ENCODE measurements around the gene SLC1A3.
A peak's percentile ranks its signal among the peaks of the same experiment; 100 is the strongest.

SLC1A3 gene

DNA sequence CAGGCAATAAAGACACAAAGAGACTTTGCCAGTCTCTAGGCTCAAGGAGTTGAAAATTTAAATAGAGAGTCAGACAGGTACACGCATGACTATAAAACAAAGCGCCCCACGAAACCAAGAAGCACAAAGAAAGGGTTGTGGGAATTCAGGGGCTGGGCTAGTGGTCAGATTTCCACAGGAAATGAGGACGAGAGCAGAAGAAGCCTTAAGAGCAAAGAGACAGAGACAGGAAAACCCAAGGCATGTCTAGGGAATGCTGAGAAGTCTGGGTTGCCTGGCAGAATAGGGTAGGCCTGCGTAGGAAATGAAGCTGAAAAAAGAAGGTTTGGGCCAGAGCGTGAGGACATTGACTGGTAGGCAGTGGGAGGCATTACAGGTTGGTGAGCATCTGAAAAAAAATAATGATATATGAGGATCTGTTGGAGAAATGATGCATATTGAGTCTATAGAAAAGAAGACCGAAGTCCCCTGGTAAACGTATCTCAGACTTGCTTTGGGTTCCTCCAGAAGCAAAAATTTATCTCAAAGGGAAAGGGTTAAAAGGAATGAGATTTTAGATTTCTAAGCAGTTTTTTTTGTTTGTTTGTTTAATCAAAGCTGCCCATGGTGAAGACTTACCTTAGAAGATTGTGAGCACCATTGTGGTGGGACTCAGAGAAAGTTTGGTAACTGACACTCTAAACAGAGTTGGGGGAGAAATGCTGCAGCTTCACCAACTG is 51.8 kb downstream of the SLC1A3 start:
- no peak for DNase-seq

DNA sequence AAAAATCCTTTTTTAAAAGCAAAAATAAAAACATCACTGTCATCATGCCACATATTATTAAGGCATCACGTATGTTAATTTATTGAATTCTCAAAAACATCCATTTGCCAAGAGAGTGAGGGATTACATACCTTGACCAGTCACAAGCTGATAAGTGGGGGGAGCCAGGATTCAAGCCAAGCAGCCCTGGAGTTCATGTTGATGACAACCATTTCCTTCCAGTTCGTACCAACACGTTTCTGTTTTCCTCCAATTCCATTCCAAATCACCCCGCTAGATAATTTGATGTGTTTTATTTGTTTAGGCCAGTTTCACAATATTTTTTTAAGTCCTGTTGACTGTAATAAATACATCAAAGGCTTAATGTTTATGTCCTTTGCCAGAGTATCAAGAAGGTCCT is 53.0 kb downstream of the SLC1A3 start:
- no peak for DNase-seq

DNA sequence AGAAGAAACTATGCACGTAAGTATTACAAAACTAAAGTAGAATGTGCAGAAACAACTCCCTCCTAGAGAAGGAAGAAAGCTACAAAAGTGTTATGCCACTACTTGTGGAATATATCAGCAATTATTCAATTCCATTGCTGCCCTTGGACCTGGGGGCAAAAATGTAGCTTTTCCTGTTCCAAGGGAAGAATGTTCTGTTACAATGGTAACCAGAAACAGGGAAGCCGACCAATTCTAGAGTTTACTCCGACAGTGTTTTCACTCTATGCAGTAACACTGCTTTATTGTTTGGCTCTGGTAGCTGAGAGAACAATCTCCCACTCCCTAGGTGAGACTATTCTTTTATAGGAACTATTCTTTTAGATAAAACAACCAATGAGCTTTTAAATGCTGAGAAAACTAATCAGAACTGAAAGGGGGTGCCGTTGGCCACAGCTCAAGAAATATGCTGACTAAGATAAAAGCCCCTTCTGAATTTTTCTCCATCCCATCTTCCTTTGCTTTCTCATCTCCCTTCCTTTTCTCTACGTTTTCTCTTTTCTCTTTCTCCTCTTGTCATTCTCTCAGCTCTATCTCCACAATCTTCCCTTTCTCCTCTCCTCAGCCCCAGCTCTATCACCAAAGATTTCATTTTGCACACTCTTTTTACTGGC is 54.1 kb downstream of the SLC1A3 start:
- DNase-seq, result no peak

DNA sequence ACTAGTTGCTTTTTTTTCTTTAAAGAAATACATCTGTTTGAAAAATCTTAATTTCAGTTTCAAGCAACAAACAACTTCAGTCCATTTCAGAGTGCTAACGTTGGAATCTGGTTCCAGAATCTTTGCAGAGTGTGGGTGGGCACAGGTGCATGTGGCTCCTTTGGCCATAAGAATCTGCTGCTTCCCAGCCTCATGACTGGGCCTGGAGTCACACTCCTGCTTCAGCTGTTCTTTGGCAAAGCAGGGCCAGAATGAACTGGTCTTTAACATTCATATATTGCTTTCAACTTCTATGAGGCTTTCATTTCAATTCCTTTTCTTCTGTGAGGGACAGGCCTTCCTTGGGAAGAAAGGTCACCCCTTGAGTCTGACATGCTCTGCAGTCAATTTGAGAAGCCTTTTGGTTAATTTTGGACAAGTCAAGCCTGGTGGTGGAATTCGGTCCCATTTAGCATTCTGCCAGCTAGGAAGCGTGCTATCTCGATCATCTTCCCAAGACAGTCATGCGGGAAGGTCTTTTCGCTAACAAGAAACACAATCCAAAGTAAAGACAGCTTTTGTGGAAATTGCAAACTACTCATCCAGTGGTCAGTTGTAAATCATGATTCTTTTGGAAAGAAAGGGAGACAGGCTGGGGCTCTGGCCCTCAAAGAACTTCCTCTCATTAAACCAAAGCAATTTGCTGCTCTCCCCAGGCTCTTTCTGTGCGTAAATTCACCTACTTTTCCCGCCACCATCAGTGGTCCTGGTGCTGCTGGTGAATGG is 55.2 kb downstream of the SLC1A3 start:
- DNase-seq, result no peak

DNA sequence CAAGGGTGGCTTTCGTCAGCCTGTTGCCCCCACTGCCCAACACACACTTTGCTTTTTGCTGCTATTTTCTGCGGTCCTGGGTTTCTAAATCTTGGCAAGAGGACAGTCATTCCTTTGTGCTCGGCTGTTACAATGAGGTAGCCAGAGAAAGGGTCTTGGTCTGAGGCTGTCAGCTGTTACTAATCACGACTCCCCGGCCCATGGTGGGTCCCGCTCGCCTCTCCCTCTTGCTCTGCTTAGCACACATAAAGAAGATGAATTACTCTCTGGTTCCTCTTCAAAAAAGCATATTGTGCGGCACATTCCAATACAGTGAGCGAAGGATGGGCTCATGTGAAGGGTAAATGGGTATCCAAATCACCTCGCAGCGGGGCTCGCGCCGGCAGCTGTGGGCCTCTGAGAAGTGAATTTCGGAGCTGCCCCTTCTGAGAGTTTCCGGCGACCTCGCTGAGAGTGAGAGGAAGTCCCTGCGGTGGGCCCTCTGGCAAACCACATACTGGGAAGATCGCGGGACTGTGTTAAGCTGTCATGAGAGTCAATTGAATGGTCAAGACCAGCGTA is 56.0 kb downstream of the SLC1A3 start:
- no peak for DNase-seq

DNA sequence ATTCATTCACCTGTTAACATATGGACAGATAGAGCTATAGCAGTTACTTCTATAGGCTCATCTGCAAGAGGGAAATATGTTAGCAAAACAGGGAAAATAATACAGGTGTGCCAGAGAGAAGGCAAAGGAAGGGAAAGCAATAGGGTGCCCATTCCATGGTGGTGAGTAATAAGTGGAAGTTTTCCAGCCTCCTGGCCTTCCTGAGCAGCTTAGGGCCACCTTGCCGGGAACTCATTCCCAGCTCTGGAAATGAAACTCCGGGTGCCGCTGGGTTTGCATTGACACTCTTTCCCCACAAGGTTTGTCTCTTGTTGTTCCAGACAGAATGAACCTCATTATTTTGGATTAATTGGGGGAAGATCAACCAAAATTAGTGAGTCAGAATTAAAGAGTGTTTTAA is 58.4 kb downstream of the SLC1A3 start:
- no peak for DNase-seq

DNA sequence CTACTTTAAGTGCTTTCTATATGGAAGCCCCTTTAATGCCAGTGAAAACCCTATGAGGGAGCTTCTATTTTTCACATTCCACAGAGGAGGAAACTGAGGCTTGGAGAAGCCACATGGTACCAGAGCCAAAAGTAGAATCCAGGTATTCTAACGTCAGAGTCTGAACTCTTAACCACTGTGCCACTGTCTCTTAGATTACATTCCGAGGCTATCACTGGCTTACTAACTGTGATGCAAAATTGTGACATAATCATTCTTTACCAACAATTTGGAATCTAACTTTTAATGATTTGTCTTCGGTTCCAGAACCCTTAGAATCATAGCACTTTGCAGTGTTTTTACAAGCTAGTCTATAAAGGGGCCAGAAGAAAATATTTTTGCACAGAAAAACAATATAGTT is 59.2 kb downstream of the SLC1A3 start:
- DNase-seq, result no peak

DNA sequence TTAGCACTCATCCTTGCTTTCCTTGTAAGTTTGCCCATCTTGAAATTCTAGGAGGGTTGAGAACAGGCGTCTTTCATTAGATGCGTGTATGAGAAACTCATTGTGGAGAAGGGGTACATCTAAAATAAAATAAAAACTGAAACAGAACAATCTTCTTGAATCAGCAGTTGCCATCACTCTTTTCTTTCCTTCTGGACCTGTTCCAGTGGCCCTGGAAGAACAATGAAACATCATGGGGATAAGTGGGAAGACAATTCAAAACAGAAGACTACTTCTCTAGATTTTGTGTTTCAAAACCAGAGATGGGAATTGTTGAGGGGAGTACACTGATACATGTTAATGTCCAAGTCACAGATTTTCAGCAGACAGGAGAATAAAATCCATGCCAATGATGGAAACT is 59.9 kb downstream of the SLC1A3 start:
- no peak for DNase-seq

DNA sequence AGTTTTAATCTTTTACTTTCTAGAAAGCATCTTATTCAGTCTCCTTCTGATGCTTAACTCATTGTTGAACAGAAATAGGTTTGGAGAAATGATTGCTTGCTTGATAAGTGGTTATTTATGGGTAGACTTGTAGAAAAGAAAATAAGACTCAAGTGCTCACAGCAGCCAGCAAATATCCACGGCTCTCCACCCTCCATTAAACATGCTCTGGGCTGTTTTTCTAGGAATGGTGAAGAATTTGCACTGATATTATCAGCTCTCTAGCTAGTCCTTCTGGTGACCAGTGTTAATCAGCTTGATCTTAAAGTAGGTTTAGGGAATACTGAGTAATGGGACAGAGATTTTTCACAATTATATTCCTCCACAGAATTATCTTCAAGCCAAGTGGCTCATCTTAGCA is 60.6 kb downstream of the SLC1A3 start:
- DNase-seq, result no peak

DNA sequence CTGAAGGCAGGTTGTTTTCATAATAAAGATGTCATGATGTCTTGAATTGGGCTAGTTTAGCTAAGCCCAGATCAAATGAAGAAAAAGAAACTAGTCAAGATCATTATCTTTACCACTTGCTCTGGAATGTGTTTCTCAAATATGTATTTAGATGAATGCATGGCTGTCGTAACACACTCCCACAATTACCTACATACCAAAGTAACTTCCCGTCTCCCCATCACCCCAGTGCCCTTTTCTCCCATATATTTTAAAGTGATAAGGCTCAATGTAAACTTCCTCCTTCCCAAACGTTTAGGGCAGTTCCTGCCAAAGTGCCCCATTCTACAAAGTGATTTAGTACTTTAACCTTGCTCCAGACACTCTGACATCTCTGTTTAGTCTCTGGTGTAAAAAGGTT is 61.4 kb downstream of the SLC1A3 start:
- no peak for DNase-seq

DNA sequence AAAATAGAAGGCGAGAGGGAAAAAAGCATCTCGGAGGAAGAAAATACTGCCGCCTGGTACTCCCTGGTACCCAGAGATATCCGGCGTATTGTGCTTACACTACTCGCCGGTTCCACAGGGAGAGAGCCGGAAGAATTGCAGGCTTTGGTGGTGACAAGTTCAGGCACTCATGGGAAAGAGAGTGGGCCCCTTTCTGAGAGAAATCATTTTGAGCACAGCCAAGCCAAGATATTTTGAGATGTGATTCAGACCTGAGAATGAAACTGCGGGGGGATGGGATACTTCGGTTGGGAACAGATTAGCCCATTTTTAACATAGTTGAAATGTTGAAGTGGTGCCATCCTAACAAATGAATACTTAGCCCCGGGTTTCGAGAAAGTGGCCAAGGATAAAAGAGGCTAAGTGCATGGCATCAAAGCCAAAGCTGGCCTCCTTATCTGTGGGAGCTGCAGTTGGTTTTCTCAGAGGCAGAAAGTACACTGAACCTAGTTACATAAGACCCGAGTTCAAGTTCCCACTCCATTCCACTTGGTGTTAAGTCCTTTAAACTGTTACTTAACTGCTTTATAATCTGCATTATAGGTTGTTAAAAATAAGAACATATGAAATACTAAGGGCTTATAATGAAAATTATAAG is 62.7 kb downstream of the SLC1A3 start:
- DNase-seq, result no peak

DNA sequence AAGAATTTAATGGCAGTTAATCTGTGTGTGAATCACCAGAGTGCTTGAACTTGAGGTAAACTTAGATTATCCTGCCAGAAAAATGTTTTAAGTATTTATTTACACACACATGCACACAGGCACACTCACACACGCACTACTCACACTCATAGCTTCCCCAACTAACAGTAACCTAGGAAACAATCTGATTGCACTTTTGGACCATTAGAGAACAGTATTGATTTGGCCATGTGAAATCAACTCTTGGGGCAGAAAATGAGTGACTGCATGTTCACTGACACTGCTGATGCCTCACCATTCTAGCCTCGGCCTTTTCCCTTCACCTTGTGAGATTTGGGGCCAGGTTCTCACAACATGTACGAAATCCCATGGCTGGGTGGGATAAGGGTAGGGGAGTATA is 64.1 kb downstream of the SLC1A3 start:
- DNase-seq, result no peak

DNA sequence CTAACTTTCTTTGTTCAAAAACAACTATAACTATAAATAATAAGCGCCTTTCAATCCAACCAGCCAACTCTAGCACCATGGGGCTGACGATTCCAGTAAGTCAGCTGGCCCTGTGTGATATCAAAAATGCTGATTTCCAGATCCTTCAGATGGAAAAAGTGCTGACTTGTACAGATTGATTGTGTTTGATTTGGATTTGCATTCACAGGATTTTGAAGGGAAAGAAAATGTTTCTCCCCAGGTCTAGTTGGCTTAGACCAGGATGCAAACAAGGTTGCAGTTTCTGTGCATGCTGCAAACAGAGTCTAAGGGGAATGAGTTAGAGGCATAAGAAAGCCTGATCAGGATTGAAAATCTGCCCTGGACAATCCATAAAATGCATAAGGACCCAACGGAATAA is 68.9 kb downstream of the SLC1A3 start:
- no peak for DNase-seq

DNA sequence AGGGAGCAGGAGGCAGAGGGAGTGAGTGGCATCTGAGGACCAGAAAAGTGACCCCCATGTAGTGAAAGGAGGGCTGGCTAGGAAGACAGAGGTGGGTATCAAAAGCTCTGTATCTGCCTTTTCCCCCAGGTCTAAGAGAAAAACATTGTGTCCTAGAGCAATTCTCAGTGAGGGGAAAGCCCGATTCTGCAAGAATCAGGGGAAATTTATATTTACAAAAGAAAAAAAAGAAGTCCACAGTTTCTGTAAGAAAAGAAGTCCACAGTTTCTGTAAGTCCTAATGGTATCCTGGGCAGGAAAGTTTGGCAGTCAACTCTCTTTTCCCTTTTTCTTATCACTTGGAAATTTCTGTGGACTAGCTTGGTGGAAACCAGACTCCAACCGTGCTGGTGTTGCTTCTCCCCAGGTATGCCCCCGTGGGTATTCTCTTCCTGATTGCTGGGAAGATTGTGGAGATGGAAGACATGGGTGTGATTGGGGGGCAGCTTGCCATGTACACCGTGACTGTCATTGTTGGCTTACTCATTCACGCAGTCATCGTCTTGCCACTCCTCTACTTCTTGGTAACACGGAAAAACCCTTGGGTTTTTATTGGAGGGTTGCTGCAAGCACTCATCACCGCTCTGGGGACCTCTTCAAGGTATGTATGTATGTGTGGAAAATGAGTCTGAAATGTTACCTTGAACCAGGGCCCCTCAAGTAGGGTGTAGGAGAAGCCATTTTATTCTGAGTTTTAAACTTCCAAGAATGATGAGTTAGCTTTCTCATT is 73.0 kb downstream of the SLC1A3 start:
- no peak for DNase-seq

DNA sequence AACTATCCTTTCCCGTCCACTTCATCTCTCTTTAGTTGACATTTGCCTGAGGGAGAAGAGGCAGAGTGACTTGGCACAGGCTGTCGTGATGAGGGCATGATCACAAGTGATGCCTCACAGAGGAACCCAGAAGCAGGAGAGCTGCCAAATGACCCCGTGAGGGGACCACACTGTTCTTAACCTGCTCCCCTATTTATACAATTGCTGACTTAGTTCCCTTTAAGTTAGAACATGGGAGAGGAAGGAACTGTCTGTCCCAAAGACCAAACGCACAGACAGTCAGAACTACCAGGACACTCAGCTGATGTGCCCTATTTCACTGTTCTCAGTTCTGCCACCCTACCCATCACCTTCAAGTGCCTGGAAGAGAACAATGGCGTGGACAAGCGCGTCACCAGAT is 73.7 kb downstream of the SLC1A3 start:
- no peak for DNase-seq

DNA sequence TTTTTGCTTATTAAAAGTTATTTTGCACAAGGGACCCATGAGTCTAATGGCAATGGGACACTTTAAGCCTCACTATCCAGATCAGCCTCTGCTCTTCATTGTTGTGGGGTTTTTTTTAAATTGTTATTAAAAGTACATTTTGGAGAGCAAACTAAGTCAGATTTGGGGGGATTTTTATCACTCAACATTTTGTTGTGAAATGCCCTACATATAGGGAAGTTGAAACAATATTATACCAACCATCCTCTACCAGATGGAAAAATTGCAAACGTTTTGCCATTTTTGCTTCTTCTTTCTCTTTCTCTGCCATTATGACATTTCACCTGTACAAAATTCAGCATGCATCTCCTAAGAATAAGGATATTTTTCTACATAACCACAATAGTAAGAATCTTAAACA is 75.3 kb downstream of the SLC1A3 start:
- DNase-seq, result no peak

DNA sequence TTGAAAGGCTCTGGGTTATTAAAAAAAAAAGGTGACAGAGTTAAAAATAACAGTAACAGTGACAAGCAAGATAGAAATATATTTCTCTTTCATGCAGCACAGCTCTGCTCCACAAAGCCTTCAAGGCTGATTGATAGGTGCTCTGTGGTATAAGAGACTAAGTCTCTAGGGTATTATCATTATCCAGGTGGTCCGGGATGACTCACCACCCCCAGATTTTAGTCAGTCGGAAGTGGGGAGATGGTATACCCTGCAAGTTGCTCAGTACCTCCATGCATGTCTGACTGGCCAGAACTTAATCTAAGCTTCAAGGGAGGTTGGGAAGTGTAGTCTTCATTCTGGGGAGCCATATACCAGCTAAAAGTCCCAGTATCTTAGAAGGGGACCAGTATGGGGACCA is 76.1 kb downstream of the SLC1A3 start:
- no peak for DNase-seq

DNA sequence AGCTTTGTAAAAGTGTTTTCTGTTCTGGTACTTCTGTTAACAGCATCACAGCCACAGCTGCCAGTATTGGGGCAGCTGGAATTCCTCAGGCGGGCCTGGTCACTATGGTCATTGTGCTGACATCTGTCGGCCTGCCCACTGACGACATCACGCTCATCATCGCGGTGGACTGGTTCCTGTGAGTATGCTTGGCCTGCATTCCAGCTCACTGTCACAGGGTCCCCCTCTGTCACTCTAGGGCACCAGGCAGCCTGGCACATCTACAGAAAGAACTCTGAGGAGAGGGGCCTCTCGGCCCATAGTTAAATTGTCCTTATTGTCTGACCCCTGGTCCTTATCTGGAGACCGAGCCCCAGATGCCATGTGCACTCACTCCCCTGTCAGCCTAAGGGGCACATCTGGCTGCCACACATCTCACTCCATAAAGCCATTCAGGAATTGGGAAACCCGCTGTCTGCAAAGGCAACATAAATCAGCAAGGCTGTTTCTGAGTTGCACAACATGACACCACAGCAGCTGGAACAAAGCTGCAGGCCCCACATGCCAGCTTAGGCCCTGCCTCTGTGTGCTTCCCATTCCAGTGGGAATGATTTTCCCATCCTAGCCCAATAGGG is 77.5 kb downstream of the SLC1A3 start:
- DNase-seq, result no peak

DNA sequence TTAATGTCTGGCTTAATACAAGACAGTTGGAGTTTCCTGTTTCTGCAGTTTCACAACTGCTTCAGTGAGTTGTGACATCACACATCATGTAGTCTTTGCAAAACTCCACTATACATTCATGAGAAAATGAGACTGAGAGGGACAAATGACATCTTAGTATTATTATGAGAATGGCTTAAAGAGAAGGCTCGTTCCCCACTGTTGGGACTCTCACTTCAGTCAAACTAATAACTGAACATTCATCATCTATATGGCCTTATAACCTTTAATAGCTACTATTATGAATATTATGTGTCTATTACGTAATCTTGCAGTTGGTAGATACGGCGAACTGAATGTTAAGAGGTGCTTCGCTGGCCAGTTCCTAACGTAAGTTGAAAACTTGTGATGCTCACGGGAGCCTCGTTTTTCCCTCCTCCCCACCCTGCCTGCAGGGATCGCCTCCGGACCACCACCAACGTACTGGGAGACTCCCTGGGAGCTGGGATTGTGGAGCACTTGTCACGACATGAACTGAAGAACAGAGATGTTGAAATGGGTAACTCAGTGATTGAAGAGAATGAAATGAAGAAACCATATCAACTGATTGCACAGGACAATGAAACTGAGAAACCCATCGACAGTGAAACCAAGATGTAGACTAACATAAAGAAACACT is 79.4 kb downstream of the SLC1A3 start:
- DNase-seq, result no peak

DNA sequence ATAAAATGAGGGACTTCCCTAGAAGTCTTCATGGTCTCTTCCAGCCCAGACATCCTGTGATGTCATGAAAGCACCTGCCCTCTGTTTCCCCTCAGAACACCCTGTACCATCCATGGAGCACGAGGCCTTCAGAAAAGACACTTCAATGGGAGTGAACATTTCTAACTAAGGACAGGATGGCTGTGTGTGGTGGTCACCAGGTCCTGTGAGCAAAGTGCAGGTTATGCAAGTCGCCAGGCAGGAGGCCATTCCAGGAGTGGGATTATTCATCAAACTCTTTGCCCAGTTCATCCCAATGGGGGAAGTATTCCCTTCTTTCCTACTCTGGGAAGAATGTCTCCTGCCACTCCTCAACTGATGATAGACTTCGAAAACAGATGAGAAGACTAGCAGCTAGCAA is 80.5 kb downstream of the SLC1A3 start:
- DNase-seq, result no peak

DNA sequence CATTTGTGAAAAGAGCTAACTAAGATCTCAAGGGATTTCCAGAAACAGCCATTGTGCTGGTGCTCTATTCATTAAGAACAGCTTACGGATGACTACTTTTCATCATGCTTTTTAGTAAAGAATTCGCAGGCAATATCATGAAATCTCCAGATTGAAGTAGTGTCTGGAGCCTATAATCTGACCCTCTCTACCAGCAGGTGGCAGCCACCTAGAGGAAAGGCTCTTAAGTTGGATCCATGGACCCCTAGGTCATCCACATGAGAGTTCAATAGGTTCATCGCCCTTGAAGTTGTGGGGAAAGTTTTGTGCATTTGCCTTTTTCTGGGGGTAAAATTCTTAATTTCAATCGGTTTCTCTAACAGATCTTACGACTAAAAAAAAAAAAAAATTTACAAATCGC is 82.3 kb downstream of the SLC1A3 start:
- peak in 1 of 2 experiments; percentile 19 for DNase-seq

DNA sequence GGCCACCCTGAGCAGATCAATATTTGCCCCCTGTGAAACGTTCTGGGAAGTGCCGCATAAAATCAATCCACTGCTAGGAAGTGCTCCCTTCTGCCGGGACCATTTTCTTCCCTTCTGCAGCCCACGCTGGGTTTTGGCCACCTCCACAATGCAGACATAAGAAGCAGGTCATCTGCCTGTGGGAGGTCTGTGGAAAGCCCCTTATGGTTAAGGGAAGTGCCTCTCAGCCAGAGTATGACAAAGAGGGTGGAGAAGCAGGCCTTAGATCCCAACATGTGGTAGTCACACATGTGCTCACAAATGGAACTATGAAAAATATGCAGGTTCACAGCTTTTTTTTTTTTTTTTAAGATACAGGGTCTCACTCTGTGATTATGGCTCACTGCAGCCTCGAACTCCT is 82.8 kb downstream of the SLC1A3 start:
- DNase-seq, result peak in 1 of 2 experiments; percentile 4
